ENCODE results near the gene ZNF488. TPM values are rescaled to one million over a fixed set of nuclear protein-coding genes. Genes with fewer than 3 reads are reported as not detected.

Gene ZNF488
- total RNA-seq, 4 donors from 2014 or later = 4.1 to 23.5 (median 16.1) TPM

DNA sequence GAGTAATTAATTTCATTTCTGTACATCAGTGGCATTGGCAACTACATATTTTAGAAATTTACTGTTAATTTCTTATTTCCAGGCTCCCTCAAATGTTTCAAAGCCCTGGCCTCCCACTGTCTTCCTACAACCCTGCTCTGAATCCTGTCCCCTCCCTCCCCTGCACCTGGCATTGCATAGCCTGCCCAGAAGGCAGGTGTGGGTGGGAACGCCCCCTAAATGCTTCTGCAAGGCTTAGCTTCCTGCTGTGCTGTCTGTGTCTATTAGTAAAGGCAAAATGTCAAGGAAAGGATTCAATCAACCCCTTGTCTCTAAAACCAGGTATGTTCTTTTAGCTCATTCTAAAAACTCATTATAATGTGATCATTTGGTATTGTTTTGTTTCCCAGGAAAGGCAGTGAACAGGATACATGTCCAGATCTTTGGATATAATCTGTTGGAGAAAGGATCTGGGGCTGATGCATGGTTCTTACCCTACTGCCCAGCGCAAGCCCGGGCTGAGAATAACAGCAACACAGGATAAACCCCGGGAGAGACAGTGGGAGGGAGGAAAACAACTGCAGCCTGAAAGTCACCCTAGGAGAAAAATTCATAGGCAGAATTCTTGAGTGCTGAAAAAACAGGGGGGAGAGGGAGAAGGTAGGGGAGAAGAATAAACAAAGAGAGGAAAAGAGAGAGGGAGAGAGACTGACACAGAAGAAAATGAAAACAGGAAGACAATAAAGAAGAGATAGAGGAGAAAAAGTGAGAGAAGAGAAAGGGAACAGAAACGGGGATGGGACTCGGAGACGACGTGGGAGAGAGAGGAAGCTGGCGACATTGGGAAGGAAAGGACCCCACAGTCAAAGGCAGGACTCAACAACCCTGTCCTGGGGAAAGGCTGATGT lies 589 bp downstream of the ZNF488 start:
- Histone ChIP-seq H3K9me3 (no peaks in the 10 kb centered on the region), H3K36me3 (no peaks in the 10 kb centered on the region), H3K4me3 (peak overlapping the region; percentile 46 to 88 (median 64)), H3K27me3 (no peaks in the 10 kb centered on the region), H3K4me1 (peaks cover 3 to 20% (median 6%) of the 10 kb centered on the region in 4 donors), H3K27ac (peak overlapping the region in 2 of 4 donors; percentile 81 to 84)
- DNase-seq = peak in 1 of 3 donors; percentile 40
- TF ChIP-seq, protein P1, sequence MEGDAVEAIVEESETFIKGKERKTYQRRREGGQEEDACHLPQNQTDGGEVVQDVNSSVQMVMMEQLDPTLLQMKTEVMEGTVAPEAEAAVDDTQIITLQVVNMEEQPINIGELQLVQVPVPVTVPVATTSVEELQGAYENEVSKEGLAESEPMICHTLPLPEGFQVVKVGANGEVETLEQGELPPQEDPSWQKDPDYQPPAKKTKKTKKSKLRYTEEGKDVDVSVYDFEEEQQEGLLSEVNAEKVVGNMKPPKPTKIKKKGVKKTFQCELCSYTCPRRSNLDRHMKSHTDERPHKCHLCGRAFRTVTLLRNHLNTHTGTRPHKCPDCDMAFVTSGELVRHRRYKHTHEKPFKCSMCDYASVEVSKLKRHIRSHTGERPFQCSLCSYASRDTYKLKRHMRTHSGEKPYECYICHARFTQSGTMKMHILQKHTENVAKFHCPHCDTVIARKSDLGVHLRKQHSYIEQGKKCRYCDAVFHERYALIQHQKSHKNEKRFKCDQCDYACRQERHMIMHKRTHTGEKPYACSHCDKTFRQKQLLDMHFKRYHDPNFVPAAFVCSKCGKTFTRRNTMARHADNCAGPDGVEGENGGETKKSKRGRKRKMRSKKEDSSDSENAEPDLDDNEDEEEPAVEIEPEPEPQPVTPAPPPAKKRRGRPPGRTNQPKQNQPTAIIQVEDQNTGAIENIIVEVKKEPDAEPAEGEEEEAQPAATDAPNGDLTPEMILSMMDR (IDR thresholded peaks at IDR 0.05) = no peak
- TF ChIP-seq POLR2A (IDR thresholded peaks at IDR 0.05) = no peak

DNA sequence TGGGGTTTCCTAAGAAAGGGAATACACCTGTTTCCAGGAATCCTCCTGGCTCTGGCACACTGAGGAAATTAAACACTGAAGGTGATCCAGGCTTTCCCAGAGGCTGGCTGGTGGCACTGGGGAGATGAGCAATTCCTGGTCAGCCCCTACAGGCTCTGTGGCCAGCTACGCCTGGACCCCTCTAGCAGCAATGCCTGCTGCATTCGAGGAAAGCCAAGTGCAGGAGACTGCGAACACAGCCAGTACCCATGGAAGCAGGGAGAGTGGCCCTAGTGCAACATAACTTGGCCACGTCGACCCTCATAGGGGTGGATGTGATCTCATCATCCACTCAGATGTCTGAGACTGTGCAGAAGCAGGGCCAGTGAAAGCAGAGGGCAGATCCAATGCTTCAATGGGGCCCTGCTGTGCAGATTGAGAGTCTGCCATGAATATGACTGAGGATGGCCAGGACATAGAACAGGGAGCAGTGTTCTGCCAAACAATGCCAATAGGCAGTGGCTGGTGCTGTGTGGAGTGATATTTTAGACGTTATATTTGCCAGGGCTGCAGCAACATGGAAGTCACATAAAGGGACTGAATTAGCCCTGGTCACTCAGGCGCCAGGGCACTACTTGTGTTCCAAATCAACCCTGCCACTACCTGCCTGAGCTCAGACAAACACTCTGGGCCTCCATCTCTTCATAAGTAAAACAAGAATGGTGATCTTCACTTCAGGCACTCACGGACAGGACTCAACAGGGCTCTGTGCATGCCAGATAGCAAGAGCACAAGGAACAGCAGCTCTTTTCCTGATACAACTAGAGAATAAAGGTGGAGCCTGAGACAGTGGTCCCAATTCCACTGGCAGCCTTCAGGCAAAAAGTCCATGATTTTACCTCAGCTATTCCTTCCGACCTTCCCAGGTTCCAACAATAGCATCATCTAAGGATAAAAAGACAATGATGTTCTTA lies 2.4 kb downstream of the ZNF488 start:
- peak in 1 of 3 donors; percentile 30 for DNase-seq
- Histone ChIP-seq H3K9me3 (no peaks in the 10 kb centered on the region), H3K36me3 (no peaks in the 10 kb centered on the region), H3K27me3 (no peaks in the 10 kb centered on the region), H3K4me3 (no peak overlapping the region), H3K27ac (peak overlapping the region in 3 of 4 donors; percentile 23 to 82 (median 60)), H3K4me1 (peaks cover 3 to 29% (median 6%) of the 10 kb centered on the region in 4 donors)
- TF ChIP-seq, protein P1 (IDR thresholded peaks at IDR 0.05) = no peak
- no peak for TF ChIP-seq POLR2A (IDR thresholded peaks at IDR 0.05)

DNA sequence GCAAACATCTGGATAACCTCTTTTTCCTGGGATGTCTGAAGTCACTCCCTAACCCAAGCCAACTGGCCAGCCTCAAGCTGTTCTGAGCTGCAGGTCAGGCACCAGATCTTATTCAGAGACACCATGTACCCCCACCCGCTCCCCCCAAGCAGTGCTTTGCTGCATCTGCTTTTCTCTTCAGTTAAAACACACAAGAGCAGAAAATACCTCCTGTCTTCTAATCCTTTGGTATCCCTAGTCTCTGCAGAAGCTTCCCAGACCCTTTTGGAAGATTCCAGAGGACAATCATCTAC lies 3.0 kb downstream of the ZNF488 start:
- no peaks in the 10 kb centered on the region for H3K36me3 ChIP-seq

DNA sequence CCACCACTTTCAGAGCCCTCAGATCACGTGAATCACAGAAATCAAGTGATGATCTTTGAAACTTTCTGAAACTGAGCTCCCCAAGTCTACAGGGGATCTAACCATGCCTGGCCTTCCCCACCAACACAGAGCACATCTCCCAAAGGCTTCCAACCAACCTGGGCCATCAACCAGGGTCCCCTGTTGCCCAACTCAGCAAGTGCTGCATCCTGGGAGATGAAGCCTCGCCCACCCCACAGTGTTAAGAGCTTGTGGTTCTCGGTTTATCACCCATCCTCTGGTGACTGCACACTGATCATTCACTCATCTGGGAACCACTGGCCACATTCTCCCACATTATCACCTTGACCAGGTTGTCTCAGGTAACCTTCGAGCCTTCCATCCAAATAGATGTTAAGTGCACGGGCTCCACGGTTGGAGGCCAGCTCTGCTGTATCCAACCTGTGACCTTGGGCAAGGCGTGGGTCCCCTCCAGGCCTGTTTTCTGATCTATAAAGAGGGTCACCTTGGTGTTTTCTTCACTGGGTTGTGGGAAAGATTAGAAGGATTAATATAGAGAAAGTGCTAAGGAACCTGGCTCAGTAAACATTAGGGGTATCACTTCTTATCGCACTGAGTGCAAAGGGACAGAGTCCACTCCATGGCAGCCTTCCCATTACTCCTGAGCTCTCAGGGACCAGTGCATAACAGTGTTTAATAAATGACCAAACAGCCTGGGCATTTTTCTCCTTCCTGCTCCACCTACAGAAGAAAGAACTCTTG lies 3.6 kb downstream of the ZNF488 start:
- H3K4me1 ChIP-seq = peaks cover 3 to 29% (median 6%) of the 10 kb centered on the region in 4 donors
- peak overlapping the region in 3 of 4 donors; percentile 23 to 82 (median 60) for H3K27ac ChIP-seq
- H3K4me3 ChIP-seq = no peak overlapping the region

More for the DNA sequence above, 3.0 kb downstream of the ZNF488 start:
- DNase-seq = no peak
- Histone ChIP-seq H3K27me3 (no peaks in the 10 kb centered on the region), H3K9me3 (no peaks in the 10 kb centered on the region), H3K27ac (peak overlapping the region in 3 of 4 donors; percentile 23 to 82 (median 60)), H3K4me1 (peaks cover 3 to 29% (median 6%) of the 10 kb centered on the region in 4 donors), H3K4me3 (no peak overlapping the region)
- TF ChIP-seq, protein P1 (IDR thresholded peaks at IDR 0.05) = no peak
- TF ChIP-seq POLR2A (IDR thresholded peaks at IDR 0.05) = no peak

More for the DNA sequence above, 3.6 kb downstream of the ZNF488 start:
- H3K27me3 ChIP-seq = no peaks in the 10 kb centered on the region
- TF ChIP-seq, protein P1 (IDR thresholded peaks at IDR 0.05) = no peak
- TF ChIP-seq POLR2A (IDR thresholded peaks at IDR 0.05) = no peak
- peak in 2 of 3 donors; percentile 42 to 81 for DNase-seq
- H3K9me3 ChIP-seq = no peaks in the 10 kb centered on the region
- no peaks in the 10 kb centered on the region for H3K36me3 ChIP-seq

Data from Peyer's patch (tissue), 4 donors.